ENCODE results near the gene BAZ2A. TPM values are rescaled to one million over a fixed set of nuclear protein-coding genes. Genes with fewer than 3 reads are reported as not detected.
"Not testable (repeated sequence)": the region's sequence is repeated elsewhere in the genome, so short reads cannot be mapped to it uniquely, and the experiment has no call there.

The BAZ2A gene
- total RNA-seq, 1 donor from 2014 or later = 116 TPM

DNA sequence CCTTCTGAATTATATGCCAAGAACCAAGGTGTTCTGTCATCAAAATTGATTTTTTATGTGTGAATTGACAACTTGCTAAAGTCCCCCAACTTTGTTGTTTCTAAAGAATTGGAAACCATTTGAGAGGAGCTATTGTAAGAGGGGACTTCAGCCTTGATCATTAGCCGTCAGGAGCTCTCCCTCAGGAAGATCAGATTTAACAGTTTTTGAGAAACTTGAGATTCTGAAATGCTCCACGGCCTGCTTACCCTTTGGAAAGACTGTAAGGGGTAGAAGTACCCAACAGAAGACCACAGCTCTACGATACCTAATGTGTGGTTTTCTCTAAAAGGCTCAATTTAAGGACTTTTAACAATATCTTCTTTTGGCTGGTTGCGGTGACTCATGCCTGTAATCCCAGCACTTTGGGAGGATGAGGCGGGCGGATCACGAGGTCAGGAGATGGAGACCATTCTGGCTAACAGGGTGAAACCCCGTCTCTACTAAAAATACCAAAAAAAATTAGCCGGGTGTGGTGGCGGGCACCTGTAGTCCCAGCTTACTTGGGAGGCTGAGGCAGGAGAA is 51.1 kb downstream of the BAZ2A start:
- Mint-ChIP-seq H3K27ac (ENCODE audit: unreplicated experiment) (no peak overlapping the region), H3K4me3 (no peak overlapping the region), H3K27me3 (ENCODE audit: low read depth) (no peaks in the 10 kb centered on the region), H3K9me3 (no peaks in the 10 kb centered on the region), H3K36me3 (ENCODE audit: low read depth) (peaks cover 4% of the 10 kb centered on the region), H3K4me1 (no peaks in the 10 kb centered on the region)
- TF ChIP-seq, protein P1, sequence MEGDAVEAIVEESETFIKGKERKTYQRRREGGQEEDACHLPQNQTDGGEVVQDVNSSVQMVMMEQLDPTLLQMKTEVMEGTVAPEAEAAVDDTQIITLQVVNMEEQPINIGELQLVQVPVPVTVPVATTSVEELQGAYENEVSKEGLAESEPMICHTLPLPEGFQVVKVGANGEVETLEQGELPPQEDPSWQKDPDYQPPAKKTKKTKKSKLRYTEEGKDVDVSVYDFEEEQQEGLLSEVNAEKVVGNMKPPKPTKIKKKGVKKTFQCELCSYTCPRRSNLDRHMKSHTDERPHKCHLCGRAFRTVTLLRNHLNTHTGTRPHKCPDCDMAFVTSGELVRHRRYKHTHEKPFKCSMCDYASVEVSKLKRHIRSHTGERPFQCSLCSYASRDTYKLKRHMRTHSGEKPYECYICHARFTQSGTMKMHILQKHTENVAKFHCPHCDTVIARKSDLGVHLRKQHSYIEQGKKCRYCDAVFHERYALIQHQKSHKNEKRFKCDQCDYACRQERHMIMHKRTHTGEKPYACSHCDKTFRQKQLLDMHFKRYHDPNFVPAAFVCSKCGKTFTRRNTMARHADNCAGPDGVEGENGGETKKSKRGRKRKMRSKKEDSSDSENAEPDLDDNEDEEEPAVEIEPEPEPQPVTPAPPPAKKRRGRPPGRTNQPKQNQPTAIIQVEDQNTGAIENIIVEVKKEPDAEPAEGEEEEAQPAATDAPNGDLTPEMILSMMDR (conservative IDR thresholded peaks at IDR 0.05) = no peak
- DNase-seq (ENCODE audit: low read depth, low spot score) = no peak

DNA sequence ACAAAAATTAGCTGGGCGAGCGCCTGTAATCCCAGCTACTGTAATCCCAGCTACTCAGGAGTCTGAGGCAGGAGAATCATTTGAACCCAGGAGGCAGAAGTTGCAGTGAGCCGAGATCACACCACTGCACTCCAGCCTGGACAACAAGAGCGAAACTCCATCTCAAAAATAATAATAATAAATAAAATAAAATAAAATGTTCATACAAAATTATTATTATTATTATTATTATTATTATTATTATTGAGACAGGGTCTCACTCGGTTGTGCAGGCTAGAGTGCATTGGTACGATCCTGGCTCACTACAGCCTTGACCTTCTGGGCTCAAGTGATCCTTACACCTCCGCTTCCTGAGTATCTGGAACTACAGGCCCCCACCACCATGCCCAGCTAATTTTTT is 52.9 kb downstream of the BAZ2A start:
- H3K27ac Mint-ChIP-seq (ENCODE audit: unreplicated experiment) = not testable (repeated sequence)

DNA sequence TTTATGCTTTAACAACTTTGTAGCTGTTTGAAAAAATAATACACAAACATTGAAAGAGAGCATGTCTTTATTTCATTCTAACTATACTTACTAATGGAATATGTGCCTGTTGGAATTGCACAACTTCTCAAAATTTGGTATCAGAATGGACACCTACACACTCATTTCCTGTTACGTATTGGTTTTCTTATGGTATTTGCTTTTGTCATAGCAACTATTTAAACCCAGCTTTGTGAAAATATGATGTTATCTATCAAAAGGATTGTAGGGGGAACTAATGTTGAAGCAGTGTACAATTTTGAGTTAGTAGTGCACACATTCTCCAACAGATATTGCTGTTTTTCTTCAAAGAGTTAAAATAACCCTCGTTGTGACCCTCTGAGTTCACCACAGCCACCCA is 55.9 kb downstream of the BAZ2A start:
- TF ChIP-seq, protein P1 (conservative IDR thresholded peaks at IDR 0.05) = no peak

More for the DNA sequence above, 52.9 kb downstream of the BAZ2A start:
- not testable (repeated sequence) for H3K36me3 Mint-ChIP-seq (ENCODE audit: low read depth); H3K4me1 Mint-ChIP-seq; DNase-seq (ENCODE audit: low read depth, low spot score); H3K4me3 Mint-ChIP-seq; H3K27me3 Mint-ChIP-seq (ENCODE audit: low read depth); H3K9me3 Mint-ChIP-seq

DNA sequence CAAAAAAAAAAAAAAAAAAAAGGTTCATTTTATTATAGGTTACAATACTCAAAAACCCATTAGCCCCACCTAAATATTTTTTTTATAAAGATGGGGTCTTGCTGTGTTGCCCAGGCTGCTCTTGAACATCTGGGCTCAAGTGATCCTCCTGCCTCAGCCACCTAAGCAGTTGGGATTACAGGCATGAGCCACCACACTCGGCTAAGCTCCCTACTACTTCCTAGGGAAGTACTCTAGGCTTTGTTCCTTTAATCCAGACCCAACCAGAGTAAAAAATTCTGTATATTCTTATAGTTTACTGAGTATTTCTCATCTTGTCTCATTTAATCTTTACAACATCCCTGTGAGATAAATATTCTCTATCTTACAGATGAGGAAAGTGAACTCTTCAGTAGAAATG is 57.8 kb downstream of the BAZ2A start:
- Mint-ChIP-seq H3K36me3 (ENCODE audit: low read depth) (no peaks in the 10 kb centered on the region), H3K9me3 (no peaks in the 10 kb centered on the region), H3K4me3 (no peak overlapping the region), H3K27me3 (ENCODE audit: low read depth) (no peaks in the 10 kb centered on the region), H3K4me1 (no peaks in the 10 kb centered on the region), H3K27ac (ENCODE audit: unreplicated experiment) (no peak overlapping the region)
- TF ChIP-seq, protein P1 (conservative IDR thresholded peaks at IDR 0.05) = no peak
- no peak for DNase-seq (ENCODE audit: low read depth, low spot score)

More for the DNA sequence above, 55.9 kb downstream of the BAZ2A start:
- H3K9me3 Mint-ChIP-seq = no peaks in the 10 kb centered on the region
- no peaks in the 10 kb centered on the region for H3K27me3 Mint-ChIP-seq (ENCODE audit: low read depth)
- H3K4me3 Mint-ChIP-seq = no peak overlapping the region
- no peak overlapping the region for H3K27ac Mint-ChIP-seq (ENCODE audit: unreplicated experiment)
- no peaks in the 10 kb centered on the region for H3K36me3 Mint-ChIP-seq (ENCODE audit: low read depth)
- no peaks in the 10 kb centered on the region for H3K4me1 Mint-ChIP-seq
- DNase-seq (ENCODE audit: low read depth, low spot score) = no peak

DNA sequence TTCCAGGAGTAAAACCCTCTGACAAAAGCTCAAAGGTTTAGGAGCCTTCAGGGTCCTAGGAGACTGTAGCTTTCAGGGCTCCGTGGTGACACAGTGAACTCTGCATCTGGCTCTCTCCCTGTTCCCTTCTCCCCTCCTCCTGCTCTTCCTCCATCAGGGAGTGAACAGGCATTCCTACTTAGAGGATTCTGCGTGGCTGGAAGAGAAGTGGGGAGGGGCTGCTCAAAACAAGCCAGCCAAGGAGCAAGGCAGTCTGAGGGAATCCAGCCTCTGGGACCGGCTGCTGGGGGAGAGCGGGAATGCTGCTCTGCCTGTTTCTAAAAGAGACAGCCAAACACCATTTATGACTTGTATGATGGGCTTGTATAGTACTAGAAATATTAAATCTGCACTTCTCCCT is 59.0 kb downstream of the BAZ2A start:
- H3K27ac Mint-ChIP-seq (ENCODE audit: unreplicated experiment) = no peak overlapping the region
- DNase-seq (ENCODE audit: low read depth, low spot score) = no peak
- H3K27me3 Mint-ChIP-seq (ENCODE audit: low read depth) = no peaks in the 10 kb centered on the region
- H3K4me3 Mint-ChIP-seq = no peak overlapping the region
- no peaks in the 10 kb centered on the region for H3K36me3 Mint-ChIP-seq (ENCODE audit: low read depth)
- TF ChIP-seq, protein P1 (conservative IDR thresholded peaks at IDR 0.05) = no peak
- no peaks in the 10 kb centered on the region for H3K9me3 Mint-ChIP-seq
- no peaks in the 10 kb centered on the region for H3K4me1 Mint-ChIP-seq

DNA sequence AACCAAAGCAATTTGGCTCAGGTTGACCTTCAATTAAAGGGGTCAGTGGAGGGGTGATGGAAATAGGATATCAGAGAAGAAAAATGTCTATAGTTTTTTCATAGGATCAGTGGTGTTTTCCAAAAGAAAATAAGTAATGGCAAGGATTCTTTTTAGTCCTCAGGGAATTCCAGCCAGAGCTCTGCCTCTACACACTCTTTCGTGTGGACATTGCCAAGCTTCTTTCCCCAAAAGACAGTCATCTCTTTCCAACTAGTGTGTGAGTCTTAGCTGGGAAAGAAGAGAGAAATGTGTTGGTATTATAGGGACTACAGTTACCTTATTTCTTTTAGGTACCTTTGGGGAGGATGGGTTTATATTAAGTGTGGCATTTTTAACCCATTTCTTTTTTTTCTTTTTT is 62.0 kb downstream of the BAZ2A start:
- Mint-ChIP-seq H3K9me3 (no peaks in the 10 kb centered on the region), H3K4me3 (no peak overlapping the region), H3K36me3 (ENCODE audit: low read depth) (no peaks in the 10 kb centered on the region), H3K27me3 (ENCODE audit: low read depth) (no peaks in the 10 kb centered on the region), H3K27ac (ENCODE audit: unreplicated experiment) (no peak overlapping the region), H3K4me1 (peaks cover 6% of the 10 kb centered on the region)
- no peak for DNase-seq (ENCODE audit: low read depth, low spot score)
- TF ChIP-seq, protein P1 (conservative IDR thresholded peaks at IDR 0.05) = no peak

Data from neural crest cell (in vitro differentiated cells).